AG08395 (cell line): ENCODE data around the gene TCF7.
"Not testable (repeated sequence)": the region's sequence is repeated elsewhere in the genome, so short reads cannot be mapped to it uniquely, and the experiment has no call there.

Experiments used
- DNase-seq: peaks from one replicate; pipeline ENCODE4 v3.0.0; 2012; ENCODE audit warnings: mixed read lengths, low spot score

TCF7 gene

GRCh38 chr5:134145041-134145757 is 30.7 kb downstream of the TCF7 start:
- no peak for DNase-seq

- peak; percentile 77 for DNase-seq
These were observed 31.5 kb downstream of the TCF7 start for GRCh38 chr5:134145779-134146581.

- DNase-seq: no peak
These were observed 32.4 kb downstream of the TCF7 start for GRCh38 chr5:134146651-134147518.

- no peak for DNase-seq
These were observed 33.8 kb downstream of the TCF7 start for GRCh38 chr5:134148316-134148715.

GRCh38 chr5:134148986-134149539 is 34.6 kb downstream of the TCF7 start:
- DNase-seq: no peak

GRCh38 chr5:134149571-134150303 is 35.3 kb downstream of the TCF7 start:
- DNase-seq: no peak

GRCh38 chr5:134151723-134152122 is 37.2 kb downstream of the TCF7 start:
- no peak for DNase-seq

- DNase-seq: not testable (repeated sequence)
These were observed 37.8 kb downstream of the TCF7 start for GRCh38 chr5:134152173-134152832.

GRCh38 chr5:134153241-134153640 is 38.8 kb downstream of the TCF7 start:
- DNase-seq: no peak

- DNase-seq: no peak
These were observed 39.2 kb downstream of the TCF7 start for GRCh38 chr5:134153657-134154056.

GRCh38 chr5:134161513-134162395 is 47.3 kb downstream of the TCF7 start:
- DNase-seq: no peak

- no peak for DNase-seq
These were observed 48.1 kb downstream of the TCF7 start for GRCh38 chr5:134162592-134162991.

GRCh38 chr5:134171972-134172371 is 57.5 kb downstream of the TCF7 start:
- no peak for DNase-seq

GRCh38 chr5:134174841-134175839 is 60.7 kb downstream of the TCF7 start:
- peak; percentile 24 for DNase-seq

- DNase-seq: peak; percentile 22
These were observed 61.5 kb downstream of the TCF7 start for GRCh38 chr5:134175921-134176510.

GRCh38 chr5:134176511-134177368 is 62.3 kb downstream of the TCF7 start, which contains the start of gene SKP1:
SKP1 (minus strand) TSS chr5:134176950; CDS start chr5:134174022, 2,928 bp downstream.
- DNase-seq: peak; percentile 93
